Measurements from ENCODE around the gene HSPB3. TPM values are rescaled to one million over a fixed set of nuclear protein-coding genes. Genes with fewer than 3 reads are reported as not detected.

HSPB3 gene
- total and polyA plus RNA-seq, 8 donors: 0.21 to 1.1 (median 0.29) TPM; not detected in 4

DNA sequence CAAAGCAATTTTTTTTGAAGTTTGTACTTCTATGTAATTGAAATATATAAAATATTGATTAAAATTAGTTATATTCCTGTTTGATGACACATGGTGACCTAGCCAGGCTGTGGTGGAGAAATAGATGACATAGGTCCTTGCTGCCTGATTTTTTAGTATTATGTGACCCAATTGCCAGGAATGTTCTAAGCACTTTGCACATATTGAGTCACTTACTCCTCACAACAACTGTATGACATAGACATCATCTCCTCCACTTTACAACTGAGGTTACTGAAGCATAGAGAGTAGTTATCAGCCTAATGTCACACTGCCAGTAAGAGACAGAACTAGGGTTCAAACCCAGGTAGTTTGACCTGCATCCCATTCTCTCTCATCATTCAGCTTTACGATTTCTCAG lies 35.8 kb downstream of the HSPB3 start:
- Histone ChIP-seq H3K4me3 (no peak overlapping the region), H3K27me3 (no peaks in the 10 kb centered on the region), H3K9me3 (no peaks in the 10 kb centered on the region), H3K27ac (no peak overlapping the region), H3K4me1 (no peaks in the 10 kb centered on the region), H3K36me3 (no peaks in the 10 kb centered on the region)
- intact Hi-C loops (cut with DNase I): no loop called here
- DNase-seq: no peak
- ATAC-seq: no peak
- TF ChIP-seq CTCF (IDR thresholded peaks at IDR 0.05): no peak

- H3K27ac ChIP-seq: no peak overlapping the region
- no peaks in the 10 kb centered on the region for H3K9me3 ChIP-seq
- H3K27me3 ChIP-seq: no peaks in the 10 kb centered on the region
- DNase-seq: no peak
- H3K4me3 ChIP-seq: no peak overlapping the region
- no peaks in the 10 kb centered on the region for H3K4me1 ChIP-seq
- intact Hi-C loops (cut with DNase I): no loop called here
- TF ChIP-seq CTCF (IDR thresholded peaks at IDR 0.05): no peak
- ATAC-seq: no peak
- H3K36me3 ChIP-seq: no peaks in the 10 kb centered on the region
Observed at GRCh38 chr5:54492178-54492577, 36.7 kb downstream of the HSPB3 start.

DNA sequence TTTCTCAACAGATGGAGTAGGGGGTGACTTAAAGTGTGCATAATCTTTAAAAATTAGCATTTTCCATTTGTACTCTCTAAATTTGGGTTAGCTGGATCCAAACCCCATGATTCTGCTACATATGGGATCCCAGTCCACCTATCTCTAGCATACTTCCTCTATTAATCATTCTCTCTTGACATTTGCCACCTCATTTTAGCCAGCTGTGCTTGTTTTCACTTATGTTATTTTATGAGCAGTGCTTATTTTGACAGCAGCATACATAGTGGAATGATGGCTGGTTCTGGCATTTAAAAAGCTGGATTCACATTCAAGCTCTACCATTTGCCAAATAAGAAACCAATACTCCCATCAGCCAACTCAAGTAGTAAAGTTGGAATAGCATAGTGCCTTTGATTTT lies 39.5 kb downstream of the HSPB3 start:
- intact Hi-C loops (cut with DNase I): no loop called here
- TF ChIP-seq CTCF (IDR thresholded peaks at IDR 0.05): no peak
- DNase-seq (no peak), ATAC-seq (no peak)
- Histone ChIP-seq H3K9me3 (no peaks in the 10 kb centered on the region), H3K36me3 (no peaks in the 10 kb centered on the region), H3K27me3 (no peaks in the 10 kb centered on the region), H3K4me1 (no peaks in the 10 kb centered on the region), H3K27ac (no peak overlapping the region), H3K4me3 (no peak overlapping the region)

Other genes with a start within 250 kb of the HSPB3 start
- 10 to 100 TPM; 20.2 to 24.9 TPM for gene ARL15, start 145.1 kb upstream of the HSPB3 start, total RNA-seq
- gene ARL15, start 145.1 kb upstream of the HSPB3 start, polyA plus RNA-seq (ENCODE audit: insufficient read length in 6 of 6): 10 to 100 TPM; 22.8 to 27.7 (median 25.6) TPM
- 10 to 100 TPM; 32.2 to 39.2 TPM for gene SNX18, start 62.1 kb downstream of the HSPB3 start, total RNA-seq
- 10 to 100 TPM; 15.3 to 23.1 (median 19.3) TPM for gene SNX18, start 62.1 kb downstream of the HSPB3 start, polyA plus RNA-seq (ENCODE audit: insufficient read length in 6 of 6)

All from left lung (tissue), 10 donors.